Adipocyte (in vitro differentiated cells): ENCODE data around the gene SERPINH1.

Source experiments
- DNase-seq: peaks from one replicate; pipeline ENCODE4 v3.0.0-alpha.2; 2015; ENCODE audit warnings: low read depth
- H3K27me3 ChIP-seq: replicated peaks from 2 replicates; pipeline ENCODE4 v1.7.0; 2013; ENCODE audit warnings: mild to moderate bottlenecking, low read length, moderate library complexity; ENCODE audit not compliant: control insufficient read depth, insufficient read depth
- H3K36me3 ChIP-seq: 2 replicates; pipeline ENCODE4 v1.7.0; 2013; ENCODE audit warnings: low read length, mild to moderate bottlenecking, moderate library complexity; ENCODE audit not compliant: control insufficient read depth, insufficient read depth, severe bottlenecking
- H3K4me1 ChIP-seq: 2 replicates; pipeline ENCODE4 v1.7.0; 2013; ENCODE audit warnings: mild to moderate bottlenecking, low read length, moderate library complexity; ENCODE audit not compliant: control insufficient read depth, insufficient read depth
- H3K4me3 ChIP-seq: 2 replicates; pipeline ENCODE4 v1.7.0; 2013; ENCODE audit warnings: mild to moderate bottlenecking, low read length, moderate library complexity
- H3K9ac ChIP-seq: 2 replicates; pipeline ENCODE4 v1.7.0; 2013; ENCODE audit warnings: mild to moderate bottlenecking, low read length, moderate library complexity
- H3K9me3 ChIP-seq: 2 replicates; pipeline ENCODE4 v1.7.0; 2013; ENCODE audit warnings: mild to moderate bottlenecking, low read length, moderate library complexity; ENCODE audit not compliant: control insufficient read depth

Gene SERPINH1

GRCh38 chr11:75594211-75594610 lies 32.2 kb downstream of the SERPINH1 start:
- no peak overlapping the region for H3K4me3 ChIP-seq
- peaks cover 18% of the 10 kb centered on the region for H3K4me1 ChIP-seq
- H3K9me3 ChIP-seq, result no peaks in the 10 kb centered on the region
- no peak overlapping the region for H3K9ac ChIP-seq
- H3K36me3 ChIP-seq, result no peaks in the 10 kb centered on the region
- H3K27me3 ChIP-seq, result no peaks in the 10 kb centered on the region
- DNase-seq, result no peak

GRCh38 chr11:75595429-75595828 lies 33.4 kb downstream of the SERPINH1 start:
- H3K27me3 ChIP-seq, result no peaks in the 10 kb centered on the region
- no peak overlapping the region for H3K4me3 ChIP-seq
- no peaks in the 10 kb centered on the region for H3K9me3 ChIP-seq
- DNase-seq, result no peak
- H3K4me1 ChIP-seq, result peaks cover 18% of the 10 kb centered on the region
- no peaks in the 10 kb centered on the region for H3K36me3 ChIP-seq
- no peak overlapping the region for H3K9ac ChIP-seq

- Histone ChIP-seq H3K9ac (no peak overlapping the region), H3K36me3 (no peaks in the 10 kb centered on the region), H3K4me3 (no peak overlapping the region), H3K27me3 (no peaks in the 10 kb centered on the region), H3K4me1 (peaks cover 18% of the 10 kb centered on the region), H3K9me3 (no peaks in the 10 kb centered on the region)
- DNase-seq, result no peak
Observed at GRCh38 chr11:75596914-75597313, 34.9 kb downstream of the SERPINH1 start.

- no peaks in the 10 kb centered on the region for H3K9me3 ChIP-seq
- H3K27me3 ChIP-seq, result no peaks in the 10 kb centered on the region
- DNase-seq, result no peak
- H3K4me1 ChIP-seq, result peaks cover 18% of the 10 kb centered on the region
- H3K4me3 ChIP-seq, result no peak overlapping the region
- H3K36me3 ChIP-seq, result no peaks in the 10 kb centered on the region
- no peak overlapping the region for H3K9ac ChIP-seq
Observed at GRCh38 chr11:75597636-75598035, 35.6 kb downstream of the SERPINH1 start.

GRCh38 chr11:75598264-75598663 lies 36.2 kb downstream of the SERPINH1 start:
- Histone ChIP-seq H3K4me3 (no peak overlapping the region), H3K36me3 (no peaks in the 10 kb centered on the region), H3K27me3 (no peaks in the 10 kb centered on the region), H3K9me3 (no peaks in the 10 kb centered on the region), H3K4me1 (peaks cover 16% of the 10 kb centered on the region), H3K9ac (no peak overlapping the region)
- peak; percentile 40 for DNase-seq

GRCh38 chr11:75598900-75599299 lies 36.8 kb downstream of the SERPINH1 start:
- Histone ChIP-seq H3K9ac (no peak overlapping the region), H3K9me3 (no peaks in the 10 kb centered on the region), H3K27me3 (no peaks in the 10 kb centered on the region), H3K36me3 (no peaks in the 10 kb centered on the region), H3K4me1 (peaks cover 16% of the 10 kb centered on the region), H3K4me3 (no peak overlapping the region)
- no peak for DNase-seq

- peaks cover 21% of the 10 kb centered on the region for H3K4me1 ChIP-seq
- H3K9me3 ChIP-seq, result no peaks in the 10 kb centered on the region
- H3K9ac ChIP-seq, result no peak overlapping the region
- H3K4me3 ChIP-seq, result no peak overlapping the region
- H3K36me3 ChIP-seq, result no peaks in the 10 kb centered on the region
- no peak for DNase-seq
- H3K27me3 ChIP-seq, result no peaks in the 10 kb centered on the region
Observed at GRCh38 chr11:75600356-75600755, 38.3 kb downstream of the SERPINH1 start.

GRCh38 chr11:75601494-75601893 lies 39.4 kb downstream of the SERPINH1 start:
- Histone ChIP-seq H3K27me3 (no peaks in the 10 kb centered on the region), H3K9me3 (no peaks in the 10 kb centered on the region), H3K4me1 (peaks cover 21% of the 10 kb centered on the region), H3K36me3 (no peaks in the 10 kb centered on the region), H3K4me3 (no peak overlapping the region), H3K9ac (no peak overlapping the region)
- no peak for DNase-seq

GRCh38 chr11:75602951-75603350 lies 40.9 kb downstream of the SERPINH1 start:
- Histone ChIP-seq H3K4me1 (peaks cover 23% of the 10 kb centered on the region), H3K9me3 (no peaks in the 10 kb centered on the region), H3K4me3 (no peak overlapping the region), H3K27me3 (no peaks in the 10 kb centered on the region), H3K36me3 (no peaks in the 10 kb centered on the region), H3K9ac (no peak overlapping the region)
- peak; percentile 17 for DNase-seq

GRCh38 chr11:75603791-75604736 lies 42.0 kb downstream of the SERPINH1 start:
- DNase-seq, result peak; percentile 90
- H3K36me3 ChIP-seq, result no peaks in the 10 kb centered on the region
- no peaks in the 10 kb centered on the region for H3K9me3 ChIP-seq
- H3K4me1 ChIP-seq, result peaks cover 27% of the 10 kb centered on the region
- peak overlapping the region; percentile 16 for H3K9ac ChIP-seq
- no peaks in the 10 kb centered on the region for H3K27me3 ChIP-seq
- H3K4me3 ChIP-seq, result peak overlapping the region; percentile 20

GRCh38 chr11:75606099-75606498 lies 44.0 kb downstream of the SERPINH1 start:
- H3K27me3 ChIP-seq, result no peaks in the 10 kb centered on the region
- H3K9me3 ChIP-seq, result no peaks in the 10 kb centered on the region
- H3K4me3 ChIP-seq, result no peak overlapping the region
- H3K4me1 ChIP-seq, result peaks cover 27% of the 10 kb centered on the region
- no peak overlapping the region for H3K9ac ChIP-seq
- DNase-seq, result no peak
- H3K36me3 ChIP-seq, result no peaks in the 10 kb centered on the region
